Fibroblast of the conjunctiva (primary cell): Measurements from ENCODE around the gene DND1.
"Not testable (repeated sequence)": the region's sequence is repeated elsewhere in the genome, so short reads cannot be mapped to it uniquely, and the experiment has no call there.

Source experiments
- DNase-seq: peaks from one replicate; pipeline ENCODE4 v3.0.0-alpha.2; 2010; ENCODE audit warnings: low read depth

DND1 gene

GRCh38 chr5:140672455-140673186, 755 bp downstream of the DND1 start:
- no peak for DNase-seq

GRCh38 chr5:140671472-140672125, 1.8 kb downstream of the DND1 start:
- DNase-seq, result no peak

- not testable (repeated sequence) for DNase-seq
Measured at GRCh38 chr5:140671035-140671434, 2.3 kb downstream of the DND1 start.

GRCh38 chr5:140664359-140665119, 8.8 kb downstream of the DND1 start, which contains the start of gene WDR55:
TSS of gene WDR55 (plus strand) at chr5:140664904. CDS start at chr5:140664913, 9 bp downstream.
- peak; percentile 76 for DNase-seq

- DNase-seq, result no peak
Measured at GRCh38 chr5:140664030-140664358, 9.4 kb downstream of the DND1 start.

- DNase-seq, result not testable (repeated sequence)
Measured at GRCh38 chr5:140660371-140660770, 13.0 kb downstream of the DND1 start.

- DNase-seq, result no peak
Measured at GRCh38 chr5:140658870-140659269, 14.5 kb downstream of the DND1 start.

GRCh38 chr5:140647042-140647419, 26.3 kb downstream of the DND1 start:
- DNase-seq, result no peak

- no peak for DNase-seq
Measured at GRCh38 chr5:140642718-140643117, 30.7 kb downstream of the DND1 start.

GRCh38 chr5:140641716-140642115, 31.7 kb downstream of the DND1 start:
- DNase-seq, result no peak

- peak; percentile 93 for DNase-seq
Measured at GRCh38 chr5:140639148-140639981, 34.0 kb downstream of the DND1 start, which contains the start of gene TMCO6. TSS of gene TMCO6 (plus strand) at chr5:140639451. CDS start at chr5:140639528, 77 bp downstream.

GRCh38 chr5:140638898-140639147, 34.6 kb downstream of the DND1 start:
- not testable (repeated sequence) for DNase-seq

GRCh38 chr5:140637371-140638100, 35.8 kb downstream of the DND1 start:
- DNase-seq, result no peak

- no peak for DNase-seq
Measured at GRCh38 chr5:140635291-140636257, 37.8 kb downstream of the DND1 start.

- no peak for DNase-seq
Measured at GRCh38 chr5:140634103-140634502, 39.3 kb downstream of the DND1 start.

- no peak for DNase-seq
Measured at GRCh38 chr5:140633501-140633900, 39.9 kb downstream of the DND1 start.

GRCh38 chr5:140633021-140633471, 40.3 kb downstream of the DND1 start, which contains the start of gene CD14:
TSS of gene CD14 (minus strand) at chr5:140633175. CDS start at chr5:140633071, 104 bp downstream.
- no peak for DNase-seq

- DNase-seq, result no peak
Measured at GRCh38 chr5:140632366-140633020, 40.9 kb downstream of the DND1 start.

- no peak for DNase-seq
Measured at GRCh38 chr5:140631831-140632365, 41.5 kb downstream of the DND1 start.
